Esophagus (tissue), 2 donors: Measurements from ENCODE around the gene MLLT3. TPM values are rescaled to one million over a fixed set of nuclear protein-coding genes. Genes with fewer than 3 reads are reported as not detected.

Experiments
- H3K27ac ChIP-seq, 2 donors: one replicate each; pipeline ENCODE4 v1.5.1; 2013; ENCODE audit warnings: low read depth in 2 of 2, mild to moderate bottlenecking in 2 of 2, inconsistent platforms in 1 of 2, low read length in 1 of 2, moderate library complexity in 1 of 2
- H3K27me3 ChIP-seq, 2 donors: one replicate each; pipeline ENCODE4 v1.6.1; 2013; ENCODE audit warnings: low read length in 2 of 2, control low read depth in 1 of 2, mild to moderate bottlenecking in 1 of 2; ENCODE audit not compliant: insufficient read depth in 2 of 2, control insufficient read depth in 1 of 2
- H3K36me3 ChIP-seq, 2 donors: one replicate each; pipeline ENCODE4 v1.6.1; 2013; ENCODE audit warnings: low read length in 1 of 2; ENCODE audit not compliant: control insufficient read depth in 2 of 2, insufficient read depth in 2 of 2
- H3K4me1 ChIP-seq, 2 donors: one replicate each; pipeline ENCODE4 v1.6.1; 2013; ENCODE audit warnings: low read length in 1 of 2; ENCODE audit not compliant: control insufficient read depth in 2 of 2, insufficient read depth in 2 of 2
- H3K4me3 ChIP-seq, 2 donors: one replicate each; pipeline ENCODE4 v1.5.1; 2013; ENCODE audit warnings: low read length in 2 of 2, mild to moderate bottlenecking in 2 of 2, low read depth in 1 of 2, moderate library complexity in 1 of 2
- H3K9me3 ChIP-seq, 2 donors: one replicate each; pipeline ENCODE4 v1.6.1; 2013; ENCODE audit warnings: mild to moderate bottlenecking in 2 of 2, low read depth in 1 of 2, low read length in 1 of 2, moderate library complexity in 1 of 2; ENCODE audit not compliant: control insufficient read depth in 2 of 2, insufficient read depth in 1 of 2
- WGBS, 2 donors: extraction: QIAGEN DNeasy Blood & Tissue Kit; methylation state at CpG; one replicate each; pipeline ENCODE4 v1.1.7; 2013; 5-methylcytosine and 5-hydroxymethylcytosine counted together
- polyA plus RNA-seq, 2 donors: library from polyadenylated mRNA; stranded (reverse); fragments of 200-250 nt; gene quantifications; one replicate each; pipeline ENCODE4 v1.2.3, GENCODE V29; 2013
- donor health status: healthy with polysubstance abuse.
- donor health status: Bipolar disorder and iron deficiency.

MLLT3 gene
- polyA plus RNA-seq, 2 donors, result 4.6 to 5.0 TPM

- no peaks in the 10 kb centered on the region for H3K4me1 ChIP-seq
- no peaks in the 10 kb centered on the region for H3K27me3 ChIP-seq
- H3K27ac ChIP-seq, result peak overlapping the region; percentile 89 to 91
- H3K9me3 ChIP-seq, result peaks cover 0 to 1% of the 10 kb centered on the region in 2 donors
- H3K36me3 ChIP-seq, result no peaks in the 10 kb centered on the region
- 0 to 1% methylated on average over 63 to 65 of the region's 65 CpGs for WGBS, 2 donors
- H3K4me3 ChIP-seq, result peak overlapping the region; percentile 74 to 81
Observed at GRCh38 chr9:20620650-20621470, 1.4 kb downstream of the MLLT3 start.

GRCh38 chr9:20619487-20620200 lies 2.7 kb downstream of the MLLT3 start:
- H3K9me3 ChIP-seq, result peaks cover 0 to 1% of the 10 kb centered on the region in 2 donors
- no peak overlapping the region for H3K27ac ChIP-seq
- WGBS, 2 donors, result 48 to 53% methylated on average over 15 of the region's 15 CpGs
- H3K4me3 ChIP-seq, result peak overlapping the region; percentile 74 to 81
- no peaks in the 10 kb centered on the region for H3K36me3 ChIP-seq
- H3K4me1 ChIP-seq, result no peaks in the 10 kb centered on the region
- H3K27me3 ChIP-seq, result no peaks in the 10 kb centered on the region

- no peak overlapping the region for H3K27ac ChIP-seq
- H3K27me3 ChIP-seq, result no peaks in the 10 kb centered on the region
- peaks cover 0 to 1% of the 10 kb centered on the region in 2 donors for H3K9me3 ChIP-seq
- WGBS, 2 donors, result 39 to 42% methylated on average over 2 of the region's 2 CpGs
- no peaks in the 10 kb centered on the region for H3K4me1 ChIP-seq
- H3K4me3 ChIP-seq, result no peak overlapping the region
- H3K36me3 ChIP-seq, result no peaks in the 10 kb centered on the region
Observed at GRCh38 chr9:20618361-20618802, 3.9 kb downstream of the MLLT3 start.

GRCh38 chr9:20616808-20617207 lies 5.5 kb downstream of the MLLT3 start:
- no peak overlapping the region for H3K27ac ChIP-seq
- no peak overlapping the region for H3K4me3 ChIP-seq
- H3K9me3 ChIP-seq, result peaks cover 0 to 1% of the 10 kb centered on the region in 2 donors
- WGBS, 2 donors, result 83 to 87% methylated on average over 2 of the region's 2 CpGs
- no peaks in the 10 kb centered on the region for H3K4me1 ChIP-seq
- H3K36me3 ChIP-seq, result no peaks in the 10 kb centered on the region
- H3K27me3 ChIP-seq, result no peaks in the 10 kb centered on the region

- H3K4me3 ChIP-seq, result no peak overlapping the region
- WGBS, 2 donors, result 95 to 98% methylated on average over 2 of the region's 2 CpGs
- H3K27me3 ChIP-seq, result no peaks in the 10 kb centered on the region
- H3K9me3 ChIP-seq, result no peaks in the 10 kb centered on the region
- H3K36me3 ChIP-seq, result no peaks in the 10 kb centered on the region
- H3K4me1 ChIP-seq, result no peaks in the 10 kb centered on the region
- no peak overlapping the region for H3K27ac ChIP-seq
Observed at GRCh38 chr9:20614602-20615216, 7.6 kb downstream of the MLLT3 start.

- Histone ChIP-seq H3K27ac (no peak overlapping the region), H3K36me3 (no peaks in the 10 kb centered on the region), H3K27me3 (no peaks in the 10 kb centered on the region), H3K4me3 (no peak overlapping the region), H3K4me1 (no peaks in the 10 kb centered on the region), H3K9me3 (no peaks in the 10 kb centered on the region)
- WGBS, 2 donors, result 47 to 62% methylated on average over 3 of the region's 3 CpGs
Observed at GRCh38 chr9:20611691-20612287, 10.5 kb downstream of the MLLT3 start.

GRCh38 chr9:20610591-20610990 lies 11.7 kb downstream of the MLLT3 start:
- no peaks in the 10 kb centered on the region for H3K9me3 ChIP-seq
- H3K4me1 ChIP-seq, result no peaks in the 10 kb centered on the region
- H3K4me3 ChIP-seq, result no peak overlapping the region
- H3K27me3 ChIP-seq, result no peaks in the 10 kb centered on the region
- 70 to 73% methylated on average over 2 of the region's 2 CpGs for WGBS, 2 donors
- no peaks in the 10 kb centered on the region for H3K36me3 ChIP-seq
- H3K27ac ChIP-seq, result no peak overlapping the region

GRCh38 chr9:20608582-20608981 lies 13.7 kb downstream of the MLLT3 start:
- WGBS, 2 donors, result 73% methylated on average over 5 of the region's 5 CpGs
- H3K9me3 ChIP-seq, result no peaks in the 10 kb centered on the region
- H3K4me1 ChIP-seq, result no peaks in the 10 kb centered on the region
- H3K27me3 ChIP-seq, result no peaks in the 10 kb centered on the region
- no peaks in the 10 kb centered on the region for H3K36me3 ChIP-seq
- no peak overlapping the region for H3K27ac ChIP-seq
- no peak overlapping the region for H3K4me3 ChIP-seq

- Histone ChIP-seq H3K9me3 (no peaks in the 10 kb centered on the region), H3K27me3 (no peaks in the 10 kb centered on the region)
- 26 to 38% methylated on average over 2 of the region's 2 CpGs for WGBS, 2 donors
Observed at GRCh38 chr9:20606652-20607051, 15.6 kb downstream of the MLLT3 start.

More at GRCh38 chr9:20606652-20607051, 15.6 kb downstream of the MLLT3 start:
- Histone ChIP-seq H3K27ac (no peak overlapping the region), H3K4me3 (no peak overlapping the region), H3K4me1 (no peaks in the 10 kb centered on the region), H3K36me3 (no peaks in the 10 kb centered on the region)
